NOMO-1 treated with dmso at 0.1 percent for 144 hours (cell line): ENCODE results near the gene ITGB1BP1.

ENCODE experiments used
- DNase-seq: peaks from one replicate; lab custom pipeline; 2025; ENCODE audit not compliant: unreplicated experiment; lab: John Stamatoyannopoulos, UW

The ITGB1BP1 gene

DNA sequence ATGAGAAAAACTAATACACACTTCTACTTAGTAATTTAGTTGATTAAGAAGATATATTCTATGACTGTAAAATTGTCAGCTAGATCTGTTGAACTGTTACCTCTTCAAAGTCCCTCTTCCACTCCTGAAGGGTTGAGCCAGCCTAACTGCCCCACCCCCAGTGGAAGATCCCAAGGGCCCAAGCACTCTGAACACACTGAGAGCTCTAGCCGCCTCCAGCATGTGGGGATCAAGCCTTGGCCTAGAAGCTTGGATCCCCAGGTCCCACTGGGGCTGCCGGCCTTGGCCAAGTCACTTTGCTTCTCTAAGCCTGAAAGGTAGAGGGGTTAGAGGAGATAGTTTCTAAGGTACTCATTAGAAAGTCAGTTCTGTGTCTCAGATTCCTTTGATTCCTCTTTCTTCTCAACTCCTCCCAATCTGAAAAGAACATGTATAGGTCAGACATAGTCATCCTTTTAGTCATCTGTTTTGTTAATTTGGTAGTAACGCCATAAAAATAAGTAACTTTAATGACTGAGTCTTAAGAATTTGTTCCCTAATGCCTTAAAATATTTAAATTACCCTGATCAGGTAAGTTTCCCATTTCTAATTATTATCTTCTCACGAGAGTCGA, 5.7 kb upstream of the ITGB1BP1 start:
- no peak for DNase-seq

DNA sequence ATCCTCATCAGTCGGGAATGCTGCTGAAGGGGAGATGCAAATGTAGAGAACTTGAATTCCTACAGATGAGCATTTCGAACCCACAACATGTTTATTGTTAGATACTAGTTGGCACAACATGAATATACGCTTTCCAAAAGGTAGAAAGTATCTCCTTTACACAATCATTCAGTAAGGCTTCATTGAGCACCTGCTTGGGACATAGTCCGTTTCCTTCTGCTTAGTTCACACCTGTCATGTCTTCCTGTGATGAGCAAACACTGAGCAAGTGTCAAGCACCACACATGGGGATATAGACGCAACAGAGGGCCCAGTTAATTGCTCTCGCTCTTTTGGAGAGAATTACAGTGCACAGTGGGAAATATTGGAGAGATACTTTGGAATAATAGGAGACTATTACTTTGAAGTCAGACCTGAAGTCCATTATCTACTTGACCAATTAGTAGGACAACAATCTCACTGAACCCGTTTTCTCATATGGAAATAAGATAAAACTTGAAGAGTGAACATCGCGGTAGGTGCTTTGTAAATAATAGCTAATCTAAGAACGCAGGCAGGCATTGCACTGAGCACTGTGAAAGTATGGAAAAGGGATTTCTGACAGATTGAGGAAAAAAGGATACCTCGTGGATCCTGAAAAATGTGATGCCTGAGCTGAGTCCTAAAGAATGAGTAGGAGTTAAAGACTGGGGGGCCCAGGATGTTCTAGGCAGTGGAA, 1.3 kb upstream of the ITGB1BP1 start:
- no peak for DNase-seq

DNA sequence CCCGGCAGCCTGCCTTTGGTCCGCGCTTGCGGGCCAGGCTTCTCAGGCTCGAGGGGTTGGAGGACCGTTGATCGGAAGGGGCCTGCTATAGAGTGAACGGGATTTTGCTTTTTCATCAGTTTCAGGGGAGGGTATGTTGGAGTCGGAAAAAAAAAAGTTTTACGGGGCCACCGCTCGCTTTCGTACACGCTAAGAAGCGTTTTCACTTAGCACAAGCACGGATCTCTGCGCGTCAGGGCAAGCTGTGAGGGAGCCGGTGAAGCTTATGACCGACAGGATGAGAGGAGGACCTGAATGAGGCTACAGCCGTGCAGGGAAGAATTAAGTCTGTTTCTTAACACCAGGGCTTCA, 569 bp upstream of the ITGB1BP1 start:
- no peak for DNase-seq

DNA sequence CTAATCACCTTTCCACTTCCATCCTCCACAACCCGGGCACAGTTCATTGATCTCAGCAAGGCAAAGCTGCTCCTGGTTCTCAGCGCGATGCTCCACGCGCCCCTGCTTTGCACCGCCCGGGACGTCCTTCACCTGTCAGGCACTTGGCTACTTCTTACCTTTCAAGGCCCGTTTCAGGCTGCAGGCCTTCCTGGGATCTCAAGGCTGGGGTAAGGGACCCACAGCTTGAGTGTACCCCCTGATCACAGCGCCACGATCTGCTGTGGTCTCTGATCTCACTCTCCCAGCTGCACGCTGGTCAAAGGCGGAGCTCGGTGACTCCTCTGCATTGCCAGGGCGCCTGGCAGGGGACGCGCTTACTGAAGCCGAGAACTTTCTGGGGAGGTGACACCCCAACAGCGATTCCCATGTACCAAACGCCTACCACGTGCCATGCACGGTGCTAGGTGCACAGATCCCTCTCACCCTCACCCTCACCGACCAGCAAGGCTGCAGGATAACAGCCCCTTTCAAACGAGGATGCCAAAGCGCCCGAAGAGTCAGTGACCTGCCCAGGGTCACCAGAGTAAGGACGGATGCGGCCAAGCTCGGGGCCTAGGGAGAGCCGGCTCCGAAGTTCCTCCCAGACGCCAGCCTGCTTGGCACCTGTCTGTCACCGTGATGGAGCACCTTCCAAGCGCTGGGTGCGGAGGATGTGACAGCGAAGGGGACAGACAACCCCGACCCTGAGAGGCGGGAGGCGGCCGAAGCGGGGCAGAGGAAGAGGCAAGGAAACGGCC, 818 bp downstream of the ITGB1BP1 start:
- DNase-seq, result no peak

DNA sequence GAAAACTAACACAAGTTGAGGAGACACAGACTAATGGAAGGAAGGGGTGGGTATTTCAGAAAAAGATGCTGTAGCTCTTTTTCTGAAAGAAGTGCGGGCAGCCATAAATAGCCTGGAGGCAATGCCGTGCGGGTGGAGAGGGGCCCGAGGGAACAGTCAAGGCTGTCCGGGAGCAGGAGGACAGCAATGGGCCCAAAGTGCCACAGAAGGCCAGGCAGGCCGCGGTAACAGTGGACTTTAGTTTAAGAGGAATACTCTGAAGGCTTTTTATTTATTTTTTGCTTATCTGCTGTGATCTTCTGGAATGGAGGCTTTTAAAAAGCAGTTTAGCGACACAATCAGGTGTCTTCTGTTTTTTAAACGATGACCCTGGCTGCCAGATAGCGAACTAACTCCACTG, 2.8 kb downstream of the ITGB1BP1 start:
- DNase-seq, result no peak

DNA sequence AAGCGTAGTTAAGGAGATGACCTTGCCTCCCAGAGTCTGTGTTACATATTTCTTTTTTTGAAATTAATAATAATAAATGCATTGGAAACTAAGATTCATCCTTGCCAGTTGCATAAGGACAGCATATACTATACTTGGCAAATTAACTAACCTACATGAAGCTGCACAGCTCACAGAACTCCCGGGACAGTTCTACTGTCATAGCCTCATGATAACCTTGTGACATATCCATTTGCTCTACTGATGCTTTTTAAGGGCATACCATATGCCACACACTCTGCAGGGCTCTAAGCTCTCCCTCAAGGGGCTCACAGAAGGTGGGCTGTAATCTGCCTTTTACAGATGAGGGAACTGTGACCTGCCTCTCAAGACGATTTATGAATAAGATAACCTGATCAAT, 3.8 kb downstream of the ITGB1BP1 start:
- DNase-seq, result no peak

DNA sequence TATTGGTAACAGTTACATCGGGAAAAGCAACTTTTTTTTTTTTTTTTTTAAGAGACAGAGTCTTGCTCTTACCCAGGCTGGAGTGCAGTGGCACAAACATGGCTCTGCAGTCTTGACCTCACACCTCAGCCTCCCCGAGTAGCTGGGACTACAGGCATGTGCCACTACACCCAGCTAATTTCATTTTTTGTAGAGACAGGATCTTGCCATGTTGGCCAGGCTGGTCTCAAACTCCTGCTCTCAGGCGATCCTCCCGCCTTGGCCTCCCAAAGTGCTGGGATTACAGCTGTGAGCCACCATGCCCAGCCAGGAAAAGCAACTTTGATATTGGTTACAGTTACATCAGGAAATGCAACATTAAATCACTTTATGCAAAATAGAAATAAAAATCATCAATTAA, 4.6 kb downstream of the ITGB1BP1 start:
- DNase-seq, result no peak

DNA sequence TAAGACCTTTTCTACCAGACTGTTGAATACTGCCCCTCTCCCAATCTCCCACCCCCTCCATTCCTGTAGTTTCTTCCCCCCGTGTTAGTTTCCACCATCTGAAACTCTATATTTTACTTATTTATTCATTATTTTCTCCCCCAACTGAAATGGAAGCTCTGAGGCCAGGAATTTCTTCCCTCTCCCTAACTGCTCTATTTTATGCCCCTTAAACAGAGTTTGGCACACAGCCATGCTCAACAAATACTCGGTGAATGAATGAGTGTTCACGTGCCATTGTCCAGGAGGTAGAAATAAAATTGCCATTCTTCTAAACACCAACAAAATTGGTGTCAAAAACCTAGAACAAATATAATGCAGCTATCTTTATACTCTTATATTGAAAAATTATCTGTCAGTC, 5.6 kb downstream of the ITGB1BP1 start:
- DNase-seq, result no peak

DNA sequence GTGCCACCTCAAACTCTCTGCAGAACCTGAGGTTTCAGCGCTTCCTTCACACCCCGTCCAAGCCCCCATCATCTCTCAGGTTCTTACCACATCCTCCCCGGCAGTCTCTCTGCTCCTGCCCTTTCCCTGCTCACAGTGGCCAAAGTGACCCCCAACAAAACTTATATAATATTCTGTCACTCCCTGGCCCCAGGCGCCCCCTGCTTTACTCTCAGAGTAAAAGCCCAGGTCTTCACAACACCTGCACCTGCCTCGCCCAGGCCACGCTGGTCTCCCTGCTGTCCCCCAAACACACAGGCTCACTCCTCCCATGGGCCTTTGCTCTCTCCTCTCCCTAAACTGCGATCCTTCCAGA, 6.4 kb downstream of the ITGB1BP1 start:
- DNase-seq, result no peak

DNA sequence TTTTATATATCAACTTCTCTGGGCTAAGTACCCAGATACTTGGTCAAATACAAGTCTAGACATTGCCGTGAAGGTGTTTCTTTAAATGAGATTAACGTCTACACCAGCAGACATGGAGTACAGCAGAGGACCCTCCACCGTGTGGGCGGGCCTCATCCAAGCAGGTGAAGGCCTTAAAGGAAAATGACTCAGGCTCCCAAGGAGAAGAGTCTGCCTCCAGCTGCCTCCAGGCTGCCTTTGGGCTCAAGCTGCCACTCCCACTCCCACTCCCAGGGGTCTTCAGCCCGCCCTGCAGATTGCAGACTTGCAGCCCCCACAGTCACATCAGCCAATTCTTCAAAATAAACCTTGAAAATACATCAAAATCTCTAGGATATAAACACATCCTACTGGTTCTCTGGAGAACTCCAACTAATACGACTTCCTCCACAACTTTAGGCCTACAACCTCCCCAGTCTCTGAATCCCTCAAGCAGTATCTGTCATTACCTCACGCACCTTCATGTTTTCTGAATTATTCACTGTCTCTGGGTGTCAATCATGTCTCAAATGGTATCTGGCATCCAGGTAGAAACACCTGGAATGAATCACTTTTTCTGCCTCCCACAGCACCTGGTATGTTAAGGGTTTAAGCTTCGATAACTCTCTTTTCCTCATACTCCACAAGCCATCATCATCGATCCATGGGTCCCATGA, 6.9 kb downstream of the ITGB1BP1 start:
- no peak for DNase-seq

DNA sequence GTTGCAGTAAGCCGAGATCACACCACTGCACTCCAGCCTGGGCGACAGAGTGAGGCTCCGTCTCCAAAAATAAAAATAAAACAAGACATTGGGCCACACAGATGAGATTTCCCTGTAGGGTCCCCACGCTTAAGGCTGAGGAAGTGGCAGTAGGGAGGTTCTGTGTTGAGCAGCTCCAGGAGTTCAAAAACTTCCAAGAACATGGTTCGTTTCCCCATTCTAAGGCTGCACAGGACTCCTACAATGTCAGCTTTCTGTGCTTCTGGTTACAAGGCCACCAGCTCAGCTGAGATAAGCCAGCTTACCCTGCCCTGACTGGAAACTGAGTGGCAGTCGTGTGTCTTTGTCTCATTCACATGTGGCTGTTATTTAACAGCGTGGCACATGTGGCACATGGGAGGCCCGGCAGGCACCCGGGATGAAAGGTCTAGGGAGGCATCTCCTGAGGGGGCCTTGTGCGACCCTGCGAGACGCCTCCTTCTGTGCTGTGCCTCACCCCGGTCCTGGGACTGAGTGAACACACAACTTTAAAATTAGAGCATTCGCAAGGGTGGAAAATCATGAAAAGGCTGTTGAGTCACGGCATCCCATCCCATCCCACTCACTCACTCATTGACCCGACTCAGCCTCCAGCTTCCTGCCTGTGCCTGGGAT, 7.7 kb downstream of the ITGB1BP1 start:
- no peak for DNase-seq

DNA sequence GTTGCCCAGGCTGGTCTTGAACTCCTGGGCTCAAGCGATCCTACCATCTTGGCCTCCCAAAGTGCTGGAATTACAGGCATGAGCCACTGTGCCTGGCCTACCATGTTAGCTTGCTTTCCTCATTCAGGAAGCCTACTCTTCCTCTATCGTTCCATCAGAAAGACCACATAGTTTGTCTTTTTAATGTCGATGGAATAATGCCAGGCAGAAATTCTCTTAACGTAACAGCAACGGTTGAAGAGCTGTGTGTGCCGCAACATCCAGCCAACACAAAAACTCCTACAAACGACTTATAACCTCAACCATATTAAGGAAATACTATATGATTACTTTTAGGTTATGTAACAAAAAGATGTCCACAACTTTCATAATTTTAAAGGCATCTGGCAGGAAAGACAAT, 10.5 kb downstream of the ITGB1BP1 start:
- no peak for DNase-seq

DNA sequence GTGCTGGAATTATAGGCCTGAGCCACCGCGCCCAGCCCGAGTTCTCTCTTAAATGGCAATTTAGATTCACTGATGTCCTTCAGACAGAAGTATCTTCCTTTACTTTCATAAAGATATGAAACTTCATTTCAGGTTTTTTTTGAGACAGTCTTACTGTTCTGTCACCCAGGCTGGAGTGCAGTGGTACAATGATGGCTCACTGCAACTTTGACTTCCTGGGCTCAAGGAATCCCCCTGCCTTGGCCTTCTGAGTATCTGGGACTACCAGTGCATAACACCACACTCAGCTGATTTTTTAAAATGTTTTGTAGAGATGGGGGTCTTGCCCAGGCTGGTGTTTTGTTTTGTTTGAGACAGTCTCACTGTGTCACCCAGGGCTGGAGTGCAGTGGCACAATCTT, 13.2 kb downstream of the ITGB1BP1 start:
- no peak for DNase-seq

DNA sequence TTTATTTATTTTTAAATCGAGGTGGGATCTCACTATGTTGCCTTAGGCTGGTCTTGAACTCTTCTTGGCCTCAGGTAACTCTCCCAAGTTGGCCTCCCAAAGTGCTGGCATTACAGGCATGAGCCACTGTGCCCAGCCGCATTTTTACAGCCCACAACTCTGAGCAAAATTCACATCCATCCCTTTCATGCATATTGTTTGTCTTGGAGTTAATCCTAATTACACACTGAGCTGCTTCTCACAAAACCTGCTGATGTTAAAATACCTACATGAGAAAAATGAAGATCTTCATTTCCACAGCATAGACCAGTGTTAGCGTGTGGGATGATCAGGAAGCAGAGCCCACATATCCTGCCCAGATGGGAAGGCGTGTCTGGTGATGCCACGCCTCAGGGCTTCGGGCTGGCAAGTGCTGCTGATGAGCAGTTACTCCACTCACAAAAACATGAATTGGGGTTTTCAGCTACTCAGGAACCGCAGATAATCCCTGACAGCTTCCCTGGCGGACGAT, 14.6 kb downstream of the ITGB1BP1 start:
- DNase-seq, result no peak

DNA sequence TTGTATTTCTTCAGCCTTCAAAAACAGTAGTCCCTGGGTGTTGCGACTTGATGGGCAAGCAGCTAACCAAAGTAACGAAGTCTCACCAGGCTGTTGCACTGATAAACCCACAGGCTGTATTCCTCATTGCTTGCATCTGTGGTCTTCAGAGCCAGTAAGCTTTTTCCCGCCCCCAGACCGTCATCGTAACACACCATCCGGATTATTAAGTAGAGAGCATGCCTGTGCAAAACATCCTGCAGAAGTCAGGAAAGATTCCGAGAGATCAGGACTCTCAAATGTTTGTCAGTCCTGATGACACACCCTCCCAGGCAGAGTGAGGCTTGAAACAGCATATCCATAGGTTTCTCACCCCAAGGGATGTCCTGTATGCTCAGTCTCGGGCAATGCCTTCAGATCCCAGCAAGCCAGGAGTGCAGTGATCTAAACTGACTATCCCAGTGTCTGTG, 15.9 kb downstream of the ITGB1BP1 start:
- DNase-seq, result no peak

DNA sequence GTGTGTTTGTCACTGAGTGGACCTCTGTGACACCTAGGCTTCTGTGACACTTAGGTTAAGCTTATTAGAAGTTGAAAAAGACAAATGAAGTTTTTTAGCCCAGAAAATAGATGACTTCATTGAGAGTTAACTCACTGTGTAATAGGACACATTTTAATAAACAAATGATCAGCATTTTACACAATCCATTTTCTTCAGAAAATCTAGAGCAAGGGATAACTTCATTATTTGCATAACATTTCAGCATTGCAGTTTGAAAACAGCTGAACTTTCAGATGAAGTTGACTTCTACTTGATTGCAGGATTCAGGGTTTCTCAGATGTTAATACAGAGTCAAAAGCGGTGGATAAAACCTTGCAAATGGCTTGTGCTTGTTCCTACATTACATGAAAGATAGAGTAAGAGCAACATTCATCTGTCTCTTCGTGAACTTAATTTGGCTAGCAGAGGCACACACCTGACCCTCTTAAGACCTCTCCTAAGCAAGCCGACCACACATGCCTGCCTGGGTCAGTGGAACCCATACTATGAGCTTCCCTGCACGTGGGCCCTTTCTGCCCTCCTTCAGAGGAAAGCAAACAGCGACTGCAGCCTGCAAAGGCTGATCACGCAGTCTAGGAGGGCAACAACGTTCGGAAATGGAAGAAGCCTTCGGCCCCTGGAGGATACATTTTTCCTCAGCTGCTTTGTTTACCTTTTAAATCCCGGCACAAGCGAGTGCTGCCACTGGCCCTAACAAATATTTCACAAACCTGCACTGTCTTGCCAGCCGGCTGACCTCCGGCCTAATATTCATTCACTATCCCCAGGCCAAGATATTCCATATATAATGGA, 16.6 kb downstream of the ITGB1BP1 start:
- DNase-seq, result no peak

DNA sequence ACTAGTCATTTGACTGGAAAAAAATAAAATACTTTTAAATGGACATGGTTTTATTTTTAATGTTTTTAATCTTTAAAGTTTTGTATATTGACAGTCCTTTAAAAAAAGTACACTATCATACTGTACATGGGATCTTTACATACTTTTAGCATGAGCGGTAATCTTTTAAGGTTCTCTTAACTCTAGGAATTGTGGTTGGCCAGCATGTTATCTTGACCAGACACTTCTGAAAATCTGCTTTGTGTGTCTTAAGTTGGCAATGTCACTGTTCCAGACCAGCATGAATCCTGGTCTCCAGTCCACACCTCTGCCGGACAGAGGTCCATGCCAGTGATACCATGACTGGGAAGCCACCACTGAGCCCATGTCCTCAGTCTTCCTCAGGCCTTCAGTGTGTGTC, 17.7 kb downstream of the ITGB1BP1 start:
- no peak for DNase-seq

DNA sequence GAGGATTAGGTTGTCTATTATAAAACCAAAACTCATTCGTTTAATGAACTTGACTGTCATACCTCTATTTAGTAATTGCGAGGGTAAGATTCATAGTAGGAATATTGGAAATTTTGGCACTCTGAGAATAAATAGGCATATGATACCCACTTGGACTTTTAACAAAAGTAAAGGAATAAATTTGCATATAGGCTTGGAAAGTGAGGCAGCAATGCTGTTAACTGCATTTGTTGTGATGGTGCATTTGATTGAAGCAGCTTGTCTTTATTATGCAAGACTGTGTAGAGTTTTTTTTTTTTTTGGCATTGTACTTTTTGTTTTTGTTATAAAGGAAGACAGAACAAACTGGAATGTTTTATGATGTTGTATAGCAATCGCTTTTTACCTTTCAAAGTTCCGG, 18.9 kb downstream of the ITGB1BP1 start:
- no peak for DNase-seq

DNA sequence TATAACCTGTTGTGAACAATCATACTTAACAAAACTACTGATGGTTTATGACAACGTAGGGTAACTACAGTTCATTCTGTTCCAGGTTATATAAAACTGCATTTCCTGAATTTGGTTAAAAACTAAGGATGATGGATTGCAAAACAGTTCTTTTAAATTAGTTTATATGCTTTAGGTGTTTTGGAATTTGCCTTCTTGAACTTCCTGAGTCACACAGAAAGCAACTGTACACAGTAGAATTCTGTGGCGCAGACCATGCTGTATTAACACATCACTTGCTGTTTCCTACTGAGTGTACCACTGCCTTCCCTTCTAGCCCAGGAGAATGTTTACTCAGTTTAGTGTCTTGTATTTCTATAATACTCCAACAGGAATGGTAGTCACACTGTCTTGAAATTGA, 19.4 kb downstream of the ITGB1BP1 start:
- no peak for DNase-seq

DNA sequence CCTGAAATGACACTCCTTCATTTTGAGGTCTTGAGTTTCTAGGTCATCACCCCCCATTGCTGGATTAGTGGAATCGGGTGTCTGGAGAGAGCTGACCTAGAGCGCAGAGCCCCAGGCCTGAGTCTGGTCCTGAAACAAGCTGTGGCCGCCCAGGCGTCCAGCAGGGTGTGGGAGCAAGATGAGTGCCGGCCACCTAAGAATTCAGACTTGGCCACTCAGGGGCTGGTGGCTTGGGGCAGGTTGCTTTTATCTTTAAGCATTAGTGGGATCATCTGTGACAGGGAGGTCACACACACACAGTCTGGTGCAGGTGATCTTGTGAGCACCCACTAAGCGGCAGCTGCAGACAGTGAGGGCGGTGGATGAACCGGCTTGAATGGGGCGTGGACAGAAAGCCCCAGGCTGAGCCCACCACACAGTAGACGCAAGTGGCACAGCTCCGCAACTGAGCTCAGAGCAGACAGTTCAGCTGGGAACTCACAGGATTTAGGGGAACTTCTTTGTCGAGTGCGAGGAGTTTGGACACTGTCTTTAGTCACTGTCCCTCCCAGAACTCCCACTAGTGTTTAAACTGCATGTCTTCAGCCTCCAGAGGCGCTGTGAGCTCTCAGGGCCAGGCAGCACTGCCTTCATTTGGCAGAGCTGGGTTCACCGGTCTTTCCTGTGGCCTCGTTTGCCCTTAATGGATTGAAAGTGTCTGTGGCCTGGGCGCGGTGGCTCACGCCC, 21.5 kb downstream of the ITGB1BP1 start:
- DNase-seq, result no peak
